Measurements from ENCODE around the gene IFNL3. TPM values are rescaled to one million over a fixed set of nuclear protein-coding genes. Genes with fewer than 3 reads are reported as not detected.

IFNL3 gene
- total RNA-seq, 1 donor from 2014 or later, result not detected

DNA sequence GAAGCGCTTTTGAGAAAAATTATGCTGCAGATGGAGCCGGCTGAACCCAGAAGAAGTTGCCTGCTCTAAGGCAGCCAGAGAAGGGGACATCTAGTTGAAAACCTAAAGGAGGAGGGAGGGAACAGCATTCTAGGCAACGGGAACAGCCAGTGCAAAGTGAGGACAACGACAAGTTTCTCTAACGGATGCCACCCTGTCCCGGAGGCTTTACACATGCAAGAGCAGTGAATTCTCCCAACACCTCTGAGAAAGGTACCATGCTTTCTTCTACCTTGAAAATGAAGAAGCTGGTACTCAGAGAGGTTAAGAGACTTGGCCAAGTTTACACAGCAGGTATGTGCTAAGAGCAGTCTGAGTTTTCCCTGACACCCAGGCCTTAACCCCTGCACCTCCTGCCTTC lies 5.9 kb downstream of the IFNL3 start:
- H3K27me3 Mint-ChIP-seq (ENCODE audit: low read depth), result peaks cover 36% of the 10 kb centered on the region

DNA sequence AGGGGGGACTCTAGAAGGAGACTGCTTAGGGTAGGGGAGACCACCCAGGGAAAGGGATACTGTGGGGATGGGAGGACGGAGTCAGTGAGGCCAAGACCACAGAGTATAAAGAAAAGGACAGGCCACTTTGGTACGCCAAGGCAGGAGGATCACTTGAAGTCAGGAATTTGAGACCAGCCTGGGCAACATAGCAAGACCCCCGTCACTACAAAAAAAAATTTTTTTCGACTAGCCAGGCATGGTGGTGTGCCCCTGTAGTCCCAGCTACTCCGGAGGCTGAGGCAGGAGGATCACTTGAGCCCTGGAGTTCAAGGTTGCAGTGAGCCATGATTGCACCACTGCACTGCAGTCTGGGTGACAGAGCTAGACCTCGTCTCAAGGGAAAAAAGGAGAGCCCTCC lies 6.6 kb downstream of the IFNL3 start:
- H3K4me3 Mint-ChIP-seq, result no peak overlapping the region
- H3K36me3 Mint-ChIP-seq, result no peaks in the 10 kb centered on the region
- no peaks in the 10 kb centered on the region for H3K9me3 Mint-ChIP-seq
- H3K4me1 Mint-ChIP-seq, result peaks cover 6% of the 10 kb centered on the region
- TF ChIP-seq, protein P1, sequence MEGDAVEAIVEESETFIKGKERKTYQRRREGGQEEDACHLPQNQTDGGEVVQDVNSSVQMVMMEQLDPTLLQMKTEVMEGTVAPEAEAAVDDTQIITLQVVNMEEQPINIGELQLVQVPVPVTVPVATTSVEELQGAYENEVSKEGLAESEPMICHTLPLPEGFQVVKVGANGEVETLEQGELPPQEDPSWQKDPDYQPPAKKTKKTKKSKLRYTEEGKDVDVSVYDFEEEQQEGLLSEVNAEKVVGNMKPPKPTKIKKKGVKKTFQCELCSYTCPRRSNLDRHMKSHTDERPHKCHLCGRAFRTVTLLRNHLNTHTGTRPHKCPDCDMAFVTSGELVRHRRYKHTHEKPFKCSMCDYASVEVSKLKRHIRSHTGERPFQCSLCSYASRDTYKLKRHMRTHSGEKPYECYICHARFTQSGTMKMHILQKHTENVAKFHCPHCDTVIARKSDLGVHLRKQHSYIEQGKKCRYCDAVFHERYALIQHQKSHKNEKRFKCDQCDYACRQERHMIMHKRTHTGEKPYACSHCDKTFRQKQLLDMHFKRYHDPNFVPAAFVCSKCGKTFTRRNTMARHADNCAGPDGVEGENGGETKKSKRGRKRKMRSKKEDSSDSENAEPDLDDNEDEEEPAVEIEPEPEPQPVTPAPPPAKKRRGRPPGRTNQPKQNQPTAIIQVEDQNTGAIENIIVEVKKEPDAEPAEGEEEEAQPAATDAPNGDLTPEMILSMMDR (IDR thresholded peaks at IDR 0.05; ENCODE audit: unreplicated experiment), result no peak
- peaks cover 33% of the 10 kb centered on the region for H3K27me3 Mint-ChIP-seq (ENCODE audit: low read depth)
- H3K27ac Mint-ChIP-seq, result no peak overlapping the region
- no peak for DNase-seq (ENCODE audit: low spot score in 2 of 2, unreplicated experiment in 2 of 2)

More for the DNA sequence above, 5.9 kb downstream of the IFNL3 start:
- H3K27ac Mint-ChIP-seq, result no peak overlapping the region
- no peak for DNase-seq (ENCODE audit: low spot score in 2 of 2, unreplicated experiment in 2 of 2)
- no peaks in the 10 kb centered on the region for H3K36me3 Mint-ChIP-seq
- TF ChIP-seq, protein P1 (IDR thresholded peaks at IDR 0.05; ENCODE audit: unreplicated experiment), result no peak
- no peaks in the 10 kb centered on the region for H3K9me3 Mint-ChIP-seq
- H3K4me1 Mint-ChIP-seq, result peaks cover 6% of the 10 kb centered on the region
- no peak overlapping the region for H3K4me3 Mint-ChIP-seq

DNA sequence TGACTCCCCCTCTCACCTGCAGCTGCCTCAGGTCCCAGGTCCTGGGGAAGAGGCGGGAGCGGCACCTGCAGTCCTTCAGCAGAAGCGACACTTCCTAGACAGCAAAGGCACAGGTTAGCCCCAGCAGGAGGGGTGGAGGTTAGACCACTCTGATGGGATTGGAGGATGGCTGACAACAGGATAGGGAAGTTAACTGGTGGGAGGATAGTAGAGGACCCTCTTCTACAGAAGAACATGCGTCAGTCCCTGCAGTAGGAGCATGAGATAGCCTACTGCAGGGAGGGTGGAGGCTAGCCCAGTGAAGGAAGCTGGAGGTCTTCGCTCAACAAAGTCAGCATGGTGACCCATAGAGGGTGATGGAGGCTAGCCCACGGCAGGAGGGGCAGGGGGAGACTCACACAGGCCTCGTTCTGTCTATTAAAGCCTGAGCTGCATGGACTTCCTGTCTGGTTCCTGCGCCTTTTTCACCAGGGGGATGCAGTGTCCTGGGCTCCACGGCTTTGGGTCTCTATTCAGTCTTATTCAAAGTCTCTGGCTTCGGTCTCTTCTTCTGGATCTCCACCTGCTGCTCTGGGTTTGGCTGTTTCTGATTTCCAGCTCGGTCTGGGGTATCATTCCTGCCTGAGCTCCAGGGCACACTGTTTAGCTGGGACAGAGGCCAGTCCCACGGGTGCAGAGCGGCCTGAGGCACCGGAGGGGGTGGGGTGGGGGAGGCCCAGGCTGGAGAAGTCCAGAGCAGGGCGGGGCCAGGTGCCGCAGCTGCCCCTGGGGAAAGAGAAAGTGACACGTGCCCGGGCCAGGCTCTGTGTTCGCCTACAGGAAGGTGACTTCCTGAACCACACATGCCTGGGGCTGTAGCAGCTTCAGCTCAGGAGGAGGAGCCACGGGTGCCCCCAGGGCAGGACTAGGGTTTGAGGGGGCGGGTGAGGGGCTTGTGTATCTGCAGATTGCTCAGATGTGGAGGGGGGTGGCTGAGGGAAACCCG lies 7.3 kb downstream of the IFNL3 start:
- H3K4me1 Mint-ChIP-seq, result peaks cover 6% of the 10 kb centered on the region
- H3K4me3 Mint-ChIP-seq, result no peak overlapping the region
- no peaks in the 10 kb centered on the region for H3K36me3 Mint-ChIP-seq
- no peak overlapping the region for H3K27ac Mint-ChIP-seq
- DNase-seq (ENCODE audit: low spot score in 2 of 2, unreplicated experiment in 2 of 2), result no peak
- H3K27me3 Mint-ChIP-seq (ENCODE audit: low read depth), result peaks cover 32% of the 10 kb centered on the region
- H3K9me3 Mint-ChIP-seq, result no peaks in the 10 kb centered on the region
- TF ChIP-seq, protein P1 (IDR thresholded peaks at IDR 0.05; ENCODE audit: unreplicated experiment), result no peak

DNA sequence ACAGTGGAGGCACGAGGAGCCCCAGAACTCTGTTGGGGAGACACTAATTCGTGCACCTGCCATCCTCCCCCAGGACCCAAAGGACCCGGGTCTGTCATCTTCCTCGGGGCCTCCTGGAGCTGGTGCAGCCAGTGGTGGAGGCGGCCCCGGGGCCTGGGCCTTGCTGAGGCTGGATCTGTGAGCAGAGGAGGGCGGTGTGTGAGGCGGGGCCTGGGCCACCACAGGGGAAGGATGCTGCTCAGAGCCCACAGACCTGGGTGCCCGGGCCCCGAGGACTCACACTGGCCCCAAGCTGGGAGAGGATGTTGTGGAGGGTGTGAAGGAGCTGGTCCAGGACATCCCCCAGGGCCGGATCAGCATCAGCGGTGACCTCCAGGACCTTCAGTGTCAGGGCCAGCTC lies 8.3 kb downstream of the IFNL3 start:
- no peak for DNase-seq (ENCODE audit: low spot score in 2 of 2, unreplicated experiment in 2 of 2)
- Mint-ChIP-seq H3K9me3 (no peaks in the 10 kb centered on the region), H3K36me3 (no peaks in the 10 kb centered on the region), H3K4me3 (no peak overlapping the region), H3K4me1 (peaks cover 6% of the 10 kb centered on the region), H3K27ac (no peak overlapping the region), H3K27me3 (ENCODE audit: low read depth) (peaks cover 37% of the 10 kb centered on the region)
- TF ChIP-seq, protein P1 (IDR thresholded peaks at IDR 0.05; ENCODE audit: unreplicated experiment), result no peak

DNA sequence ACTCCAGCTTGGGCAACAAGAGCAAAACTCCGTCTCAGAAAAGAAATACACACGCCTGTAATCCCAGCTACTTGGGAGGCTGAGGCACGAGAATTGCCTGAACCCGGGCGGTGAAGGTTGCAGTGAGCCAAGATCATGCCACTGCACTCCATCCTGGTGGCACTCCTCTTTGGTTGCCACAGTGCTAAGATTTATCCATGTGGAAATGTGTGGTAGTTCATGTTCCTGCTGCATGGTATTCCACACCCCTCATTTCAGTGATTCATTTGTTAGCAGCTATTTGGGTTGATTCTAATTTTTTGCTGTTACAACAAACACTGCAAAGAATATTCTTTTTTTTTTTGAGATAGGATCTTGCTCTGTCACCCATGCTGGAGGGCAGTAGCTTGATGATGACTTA lies 12.1 kb downstream of the IFNL3 start:
- Mint-ChIP-seq H3K27ac (no peak overlapping the region), H3K4me1 (peaks cover 2% of the 10 kb centered on the region), H3K36me3 (no peaks in the 10 kb centered on the region), H3K27me3 (ENCODE audit: low read depth) (peaks cover 47% of the 10 kb centered on the region), H3K9me3 (no peaks in the 10 kb centered on the region), H3K4me3 (no peak overlapping the region)
- no peak for DNase-seq (ENCODE audit: low spot score in 2 of 2, unreplicated experiment in 2 of 2)
- TF ChIP-seq, protein P1 (IDR thresholded peaks at IDR 0.05; ENCODE audit: unreplicated experiment), result no peak

All from mesothelial cell of epicardium (in vitro differentiated cells).